Right lobe of liver (tissue), 4 donors: ENCODE data around the gene JMJD4.

Source experiments
- CTCF ChIP-seq, 4 donors: fragments of 200-600 bp in 3 of 4; fragments of 450-650 bp in 1 of 4; IDR thresholded peaks; one replicate each; pipeline versions ENCODE4 v1.5.1 to v1.8.0; 2016 to 2022; ENCODE audit warnings: antibody characterized with exemption in 4 of 4, mild to moderate bottlenecking in 2 of 4
- POLR2A ChIP-seq: fragments of 450-650 bp; IDR thresholded peaks from one replicate; pipeline ENCODE4 v1.6.1; 2017; ENCODE audit warnings: antibody characterized with exemption, mild to moderate bottlenecking
- donor health status: DM: no; HTN: no; CAD: no.
- donor health status: DM: no; HTN: no; CAD: no.
- donor health status: DM: no; HTN: yes; CAD: no.

GRCh38 chr1:227768640-227769039 is 33.5 kb upstream of the JMJD4 start:
- TF ChIP-seq CTCF (IDR thresholded peaks at IDR 0.05) (no peak), POLR2A (no peak)
